Hypothalamus (tissue), 51 donors: Measurements from ENCODE around the gene NLN.
"Not testable (repeated sequence)": the region's sequence is repeated elsewhere in the genome, so short reads cannot be mapped to it uniquely, and the experiment has no call there.

Experiments used
- DNase-seq, 51 donors: peaks; one replicate each; lab custom pipeline; 2025; lab: John Stamatoyannopoulos, UW

The NLN gene

GRCh38 chr5:65769539-65769938, 47.5 kb downstream of the NLN start:
- no peak for DNase-seq

GRCh38 chr5:65771266-65771665, 49.3 kb downstream of the NLN start:
- peak in 1 of 51 donors; percentile 31 for DNase-seq

- DNase-seq: not testable (repeated sequence)
Observed at GRCh38 chr5:65772963-65773362, 51.0 kb downstream of the NLN start.

- no peak for DNase-seq
Observed at GRCh38 chr5:65774346-65774745, 52.3 kb downstream of the NLN start.

- no peak for DNase-seq
Observed at GRCh38 chr5:65775476-65775875, 53.5 kb downstream of the NLN start.

- DNase-seq: no peak
Observed at GRCh38 chr5:65776441-65777141, 54.6 kb downstream of the NLN start.

GRCh38 chr5:65778126-65778525, 56.1 kb downstream of the NLN start:
- no peak for DNase-seq

- DNase-seq: no peak
Observed at GRCh38 chr5:65779643-65780042, 57.6 kb downstream of the NLN start.

- not testable (repeated sequence) for DNase-seq
Observed at GRCh38 chr5:65788296-65788695, 66.3 kb downstream of the NLN start.

- no peak for DNase-seq
Observed at GRCh38 chr5:65790371-65791163, 68.6 kb downstream of the NLN start.

- peak in 39 of 51 donors; percentile 7 to 77 (median 39) for DNase-seq
Observed at GRCh38 chr5:65791712-65792673, 70.0 kb downstream of the NLN start.

- DNase-seq: no peak
Observed at GRCh38 chr5:65796269-65796668, 74.3 kb downstream of the NLN start.

- no peak for DNase-seq
Observed at GRCh38 chr5:65796751-65797316, 74.8 kb downstream of the NLN start.

- no peak for DNase-seq
Observed at GRCh38 chr5:65797481-65797880, 75.5 kb downstream of the NLN start.

- no peak for DNase-seq
Observed at GRCh38 chr5:65799857-65800256, 77.9 kb downstream of the NLN start.

- DNase-seq: no peak
Observed at GRCh38 chr5:65800775-65801174, 78.8 kb downstream of the NLN start.

GRCh38 chr5:65801352-65801783, 79.4 kb downstream of the NLN start:
- peak in 3 of 51 donors; percentile 14 to 72 (median 49) for DNase-seq

GRCh38 chr5:65802080-65802479, 80.1 kb downstream of the NLN start:
- DNase-seq: peak in 14 of 51 donors; percentile 10 to 24 (median 16)

GRCh38 chr5:65802820-65803219, 80.8 kb downstream of the NLN start:
- DNase-seq: no peak

- no peak for DNase-seq
Observed at GRCh38 chr5:65803699-65804391, 81.8 kb downstream of the NLN start.
